ENCODE results near the gene SPAG6.

Gene SPAG6

GRCh38 chr10:22345301-22346095 is at the start of gene SPAG6:
SPAG6 (plus strand) TSS chr10:22345496; CDS start chr10:22345612, 116 bp downstream.
- H2AFZ ChIP-seq (ENCODE audit: low read depth, low read length) = no peak within 1 kb of the TSS
- peaks cover 12% of the 10 kb centered on the region for H3K4me1 ChIP-seq (ENCODE audit: insufficient read depth, low read length)
- no peaks in the 10 kb centered on the region; the same call in 1 of the 2 replicates for H3K36me3 ChIP-seq (ENCODE audit: insufficient read depth, low read length)
- no peak for ATAC-seq (ENCODE audit: insufficient read depth, low read depth)
- H3K4me3 ChIP-seq (ENCODE audit: low read depth in 1 of 2, low read length in 2 of 2) = no peak within 1 kb of the TSS
- H3K27me3 ChIP-seq (ENCODE audit: insufficient read depth, low read length, poor library complexity) = peaks cover 46% of the 10 kb centered on the region
- H4K20me1 ChIP-seq (ENCODE audit: insufficient read depth, low read length) = no peaks in the 10 kb centered on the region
- no peak within 1 kb of the TSS for H3K4me2 ChIP-seq (ENCODE audit: insufficient read depth, low read length)
- H3K9me3 ChIP-seq (ENCODE audit: insufficient read depth, low read length, severe bottlenecking) = no peaks in the 10 kb centered on the region
- no peak within 1 kb of the TSS for H3K9ac ChIP-seq (ENCODE audit: low read depth, low read length)
- no peak within 1 kb of the TSS for H3K27ac ChIP-seq (ENCODE audit: low read length)
- TF ChIP-seq CTCF (IDR thresholded peaks at IDR 0.05; ENCODE audit: borderline replicate concordance, extremely low read depth, low read length, poor library complexity, severe bottlenecking) (no peak), EZH2 (IDR thresholded peaks at IDR 0.05; ENCODE audit: borderline replicate concordance, low read depth, low read length, severe bottlenecking) (no peak)
- H3K79me2 ChIP-seq (ENCODE audit: insufficient read depth, low read length) = no peaks in the 10 kb centered on the region
- no peak for DNase-seq

GRCh38 chr10:22301193-22301592 is 44.1 kb upstream of the SPAG6 start:
- Histone ChIP-seq H3K9me3 (ENCODE audit: insufficient read depth, low read length, severe bottlenecking) (no peaks in the 10 kb centered on the region), H3K36me3 (ENCODE audit: insufficient read depth, low read length) (no peaks in the 10 kb centered on the region), H3K9ac (ENCODE audit: low read depth, low read length) (no peak overlapping the region), H2AFZ (ENCODE audit: low read depth, low read length) (no peak overlapping the region), H3K4me3 (ENCODE audit: low read depth in 1 of 2, low read length in 2 of 2) (no peak overlapping the region), H3K27ac (ENCODE audit: low read length) (no peak overlapping the region), H3K4me1 (ENCODE audit: insufficient read depth, low read length) (no peaks in the 10 kb centered on the region), H3K4me2 (ENCODE audit: insufficient read depth, low read length) (no peak overlapping the region), H3K27me3 (ENCODE audit: insufficient read depth, low read length, poor library complexity) (peaks cover 3% of the 10 kb centered on the region), H4K20me1 (ENCODE audit: insufficient read depth, low read length) (no peaks in the 10 kb centered on the region), H3K79me2 (ENCODE audit: insufficient read depth, low read length) (no peaks in the 10 kb centered on the region)
- DNase-seq (no peak), ATAC-seq (ENCODE audit: insufficient read depth, low read depth) (no peak)
- no peak for TF ChIP-seq CTCF (IDR thresholded peaks at IDR 0.05; ENCODE audit: borderline replicate concordance, extremely low read depth, low read length, poor library complexity, severe bottlenecking)
- TF ChIP-seq EZH2 (IDR thresholded peaks at IDR 0.05; ENCODE audit: borderline replicate concordance, low read depth, low read length, severe bottlenecking) = no peak

- Histone ChIP-seq H3K36me3 (ENCODE audit: insufficient read depth, low read length) (no peaks in the 10 kb centered on the region), H4K20me1 (ENCODE audit: insufficient read depth, low read length) (no peaks in the 10 kb centered on the region), H3K4me3 (ENCODE audit: low read depth in 1 of 2, low read length in 2 of 2) (no peak overlapping the region), H3K9me3 (ENCODE audit: insufficient read depth, low read length, severe bottlenecking) (no peaks in the 10 kb centered on the region), H3K27me3 (ENCODE audit: insufficient read depth, low read length, poor library complexity) (no peaks in the 10 kb centered on the region), H3K27ac (ENCODE audit: low read length) (no peak overlapping the region), H3K4me2 (ENCODE audit: insufficient read depth, low read length) (no peak overlapping the region), H3K9ac (ENCODE audit: low read depth, low read length) (no peak overlapping the region), H2AFZ (ENCODE audit: low read depth, low read length) (no peak overlapping the region), H3K4me1 (ENCODE audit: insufficient read depth, low read length) (no peaks in the 10 kb centered on the region), H3K79me2 (ENCODE audit: insufficient read depth, low read length) (no peaks in the 10 kb centered on the region)
- no peak for TF ChIP-seq EZH2 (IDR thresholded peaks at IDR 0.05; ENCODE audit: borderline replicate concordance, low read depth, low read length, severe bottlenecking)
- TF ChIP-seq CTCF (IDR thresholded peaks at IDR 0.05; ENCODE audit: borderline replicate concordance, extremely low read depth, low read length, poor library complexity, severe bottlenecking) = no peak
- no peak for ATAC-seq (ENCODE audit: insufficient read depth, low read depth)
- no peak for DNase-seq
These were observed 41.8 kb upstream of the SPAG6 start for GRCh38 chr10:22303461-22303860.
